Endodermal cell (in vitro differentiated cells): ENCODE measurements around the gene PPP1R12B. TPM values are rescaled to one million over a fixed set of nuclear protein-coding genes. Genes with fewer than 3 reads are reported as not detected.

ENCODE experiments used
- DNase-seq: peaks from one replicate; pipeline ENCODE4 v3.0.0-alpha.2; 2017
- H3K27ac ChIP-seq: 2 replicates; pipeline ENCODE4 v1.5.1; 2013; ENCODE audit warnings: mild to moderate bottlenecking, low read depth, low read length, moderate library complexity
- H3K27me3 ChIP-seq: 2 replicates; pipeline ENCODE4 v1.6.1; 2013; ENCODE audit warnings: mild to moderate bottlenecking, low read length, moderate library complexity; ENCODE audit not compliant: insufficient read depth, control insufficient read depth, poor library complexity, severe bottlenecking
- H3K36me3 ChIP-seq: 2 replicates; pipeline ENCODE4 v1.7.0; 2013; ENCODE audit warnings: mild to moderate bottlenecking, low read length, moderate library complexity; ENCODE audit not compliant: control insufficient read depth, insufficient read depth
- H3K4me1 ChIP-seq: one replicate; pipeline ENCODE4 v1.7.0; 2013; ENCODE audit warnings: low read length; ENCODE audit not compliant: control insufficient read depth, insufficient read depth
- H3K4me3 ChIP-seq: 2 replicates; pipeline ENCODE4 v1.5.1; 2013; ENCODE audit warnings: mild to moderate bottlenecking, low read length, moderate library complexity
- H3K9ac ChIP-seq: 2 replicates; pipeline ENCODE4 v1.6.1; 2013; ENCODE audit warnings: mild to moderate bottlenecking, low read length, moderate library complexity; ENCODE audit not compliant: poor library complexity, severe bottlenecking; ENCODE audit errors: extremely low read depth
- H3K9me3 ChIP-seq: 2 replicates; pipeline ENCODE4 v1.6.1; 2013; ENCODE audit warnings: mild to moderate bottlenecking, low read length, moderate library complexity; ENCODE audit not compliant: control insufficient read depth
- H3K27ac Mint-ChIP-seq: 2 replicates; pipeline ENCODE4 v1.8.0; 2020; ENCODE audit warnings: mixed read lengths
- H3K27me3 Mint-ChIP-seq: 2 replicates; pipeline ENCODE4 v1.8.0; 2021; ENCODE audit warnings: mild to moderate bottlenecking, mixed read lengths; ENCODE audit not compliant: insufficient read depth
- H3K36me3 Mint-ChIP-seq: 2 replicates; pipeline ENCODE4 v1.8.0; 2020; ENCODE audit warnings: low read depth, mixed read lengths
- H3K4me1 Mint-ChIP-seq: 2 replicates; pipeline ENCODE4 v1.8.0; 2020; ENCODE audit warnings: mixed read lengths
- H3K4me3 Mint-ChIP-seq: 2 replicates; pipeline ENCODE4 v1.8.0; 2020; ENCODE audit warnings: mild to moderate bottlenecking, moderate library complexity, mixed read lengths
- H3K9me3 Mint-ChIP-seq: 2 replicates; pipeline ENCODE4 v1.8.0; 2020; ENCODE audit warnings: mild to moderate bottlenecking, mixed read lengths
- CTCF ChIP-seq: fragments of 200-600 bp; sonication (generic); conservative IDR thresholded peaks from 2 replicates; pipeline ENCODE4 v1.5.0; 2021; ENCODE audit warnings: antibody characterized with exemption, mild to moderate bottlenecking
- WGBS, 2 experiments: methylation state at CpG; one replicate each; pipeline versions ENCODE4 v1.1.5 to v1.1.7; 2013; ENCODE audit warnings: missing lambda C conversion rate in 2 of 2, mixed read lengths in 1 of 2; ENCODE audit not compliant: insufficient coverage in 1 of 2, insufficient read length in 1 of 2; 5-methylcytosine and 5-hydroxymethylcytosine counted together
- total RNA-seq, 2 donors: library from RNA; stranded (reverse); fragmentation: NEBNext Ultra II Directional in 1 of 2; extraction: Animal tissue kit (Norgen Biotek cat#: 25700) in 1 of 2; gene quantifications; 2 replicates in 1 of 2; 3 replicates in 1 of 2; pipeline ENCODE4 v1.2.1, GENCODE V29; 2021

The PPP1R12B gene
- total RNA-seq, 2 donors from 2014 or later = 19.2 to 20.3 TPM

GRCh38 chr1:202433155-202434043, 84.9 kb downstream of the PPP1R12B start:
- no peaks in the 10 kb centered on the region for H3K9me3 ChIP-seq
- H3K27me3 ChIP-seq = no peaks in the 10 kb centered on the region
- no peaks in the 10 kb centered on the region for H3K4me1 Mint-ChIP-seq
- H3K4me1 ChIP-seq = no peaks in the 10 kb centered on the region
- H3K9ac ChIP-seq = no peak overlapping the region
- no peaks in the 10 kb centered on the region for H3K27me3 Mint-ChIP-seq
- H3K27ac ChIP-seq = no peak overlapping the region
- no peak overlapping the region for H3K4me3 ChIP-seq
- peaks cover 12% of the 10 kb centered on the region for H3K9me3 Mint-ChIP-seq
- DNase-seq = no peak
- TF ChIP-seq CTCF = no peak
- H3K36me3 Mint-ChIP-seq = peaks cover 50% of the 10 kb centered on the region
- WGBS, 2 experiments = 97 to 100% methylated on average over 3 of the region's 3 CpGs
- no peak overlapping the region for H3K4me3 Mint-ChIP-seq
- H3K27ac Mint-ChIP-seq = no peak overlapping the region
- H3K36me3 ChIP-seq = peaks cover 16% of the 10 kb centered on the region

- Mint-ChIP-seq H3K27ac (no peak overlapping the region), H3K27me3 (no peaks in the 10 kb centered on the region), H3K4me1 (no peaks in the 10 kb centered on the region), H3K36me3 (peaks cover 56% of the 10 kb centered on the region), H3K9me3 (peaks cover 12% of the 10 kb centered on the region), H3K4me3 (no peak overlapping the region)
- Histone ChIP-seq H3K27ac (no peak overlapping the region), H3K4me1 (no peaks in the 10 kb centered on the region), H3K4me3 (no peak overlapping the region), H3K9me3 (no peaks in the 10 kb centered on the region), H3K9ac (no peak overlapping the region), H3K27me3 (no peaks in the 10 kb centered on the region), H3K36me3 (peaks cover 14% of the 10 kb centered on the region)
- DNase-seq = no peak
- no peak for TF ChIP-seq CTCF
Observed at GRCh38 chr1:202434059-202434458, 85.6 kb downstream of the PPP1R12B start.

- no peaks in the 10 kb centered on the region for H3K9me3 Mint-ChIP-seq
- Histone ChIP-seq H3K9me3 (no peaks in the 10 kb centered on the region), H3K27ac (no peak overlapping the region), H3K4me3 (no peak overlapping the region), H3K4me1 (no peaks in the 10 kb centered on the region), H3K27me3 (no peaks in the 10 kb centered on the region), H3K36me3 (peaks cover 7% of the 10 kb centered on the region), H3K9ac (no peak overlapping the region)
- peaks cover 20% of the 10 kb centered on the region for H3K36me3 Mint-ChIP-seq
- H3K27ac Mint-ChIP-seq = no peak overlapping the region
- no peaks in the 10 kb centered on the region for H3K4me1 Mint-ChIP-seq
- WGBS, 2 experiments = 95% methylated on average over 20 to 37 of the region's 37 CpGs
- H3K4me3 Mint-ChIP-seq = no peak overlapping the region
- no peak for DNase-seq
- no peaks in the 10 kb centered on the region for H3K27me3 Mint-ChIP-seq
- TF ChIP-seq CTCF = no peak
Observed at GRCh38 chr1:202438393-202439174, 90.1 kb downstream of the PPP1R12B start.
